Fibroblast of villous mesenchyme (primary cell): ENCODE measurements around the gene PCDHB5. TPM values are rescaled to one million over a fixed set of nuclear protein-coding genes. Genes with fewer than 3 reads are reported as not detected.
"Not testable (repeated sequence)": the region's sequence is repeated elsewhere in the genome, so short reads cannot be mapped to it uniquely, and the experiment has no call there.

ENCODE experiments used
- DNase-seq: peaks from one replicate; pipeline ENCODE4 v3.0.0-alpha.2; 2010; ENCODE audit warnings: low read depth
- H3K4me3 ChIP-seq: 2 replicates; pipeline ENCODE4 v1.5.1; 2011; ENCODE audit warnings: low read depth, mild to moderate bottlenecking, low read length
- total RNA-seq: library from RNA; depleted of rRNA; stranded (reverse); fragments of >200 nt; gene quantifications from 2 replicates; pipeline ENCODE4 v1.2.3, GENCODE V29; 2012
- TF ChIP-seq, protein P1 (sequence below): IDR thresholded peaks from 2 replicates; pipeline ENCODE4 v1.5.1; 2012; ENCODE audit warnings: low read depth, mild to moderate bottlenecking, low read length; ENCODE audit not compliant: insufficient read depth

The PCDHB5 gene
- total RNA-seq, 1 donor: under 0.01 TPM

DNA sequence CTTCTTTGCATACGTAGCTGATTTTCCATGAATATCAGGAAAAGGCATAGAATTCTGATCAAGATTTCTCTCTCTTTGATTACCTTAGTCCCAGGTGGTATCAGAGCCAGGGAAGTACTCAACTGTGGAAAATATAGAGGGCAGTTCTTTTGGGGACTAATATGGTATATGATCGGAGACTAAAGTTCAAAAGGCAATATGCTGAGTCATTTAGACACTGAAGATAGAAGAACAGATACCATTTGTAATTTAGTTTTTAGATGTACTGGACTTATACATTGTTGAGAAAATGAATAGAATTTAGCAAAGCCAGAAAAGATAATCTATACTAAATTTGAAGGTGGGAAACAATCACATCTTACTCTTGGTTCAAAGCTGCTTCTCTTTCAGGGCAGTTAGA lies 29.7 kb upstream of the PCDHB5 start:
- no peak overlapping the region for H3K4me3 ChIP-seq
- TF ChIP-seq, protein P1, sequence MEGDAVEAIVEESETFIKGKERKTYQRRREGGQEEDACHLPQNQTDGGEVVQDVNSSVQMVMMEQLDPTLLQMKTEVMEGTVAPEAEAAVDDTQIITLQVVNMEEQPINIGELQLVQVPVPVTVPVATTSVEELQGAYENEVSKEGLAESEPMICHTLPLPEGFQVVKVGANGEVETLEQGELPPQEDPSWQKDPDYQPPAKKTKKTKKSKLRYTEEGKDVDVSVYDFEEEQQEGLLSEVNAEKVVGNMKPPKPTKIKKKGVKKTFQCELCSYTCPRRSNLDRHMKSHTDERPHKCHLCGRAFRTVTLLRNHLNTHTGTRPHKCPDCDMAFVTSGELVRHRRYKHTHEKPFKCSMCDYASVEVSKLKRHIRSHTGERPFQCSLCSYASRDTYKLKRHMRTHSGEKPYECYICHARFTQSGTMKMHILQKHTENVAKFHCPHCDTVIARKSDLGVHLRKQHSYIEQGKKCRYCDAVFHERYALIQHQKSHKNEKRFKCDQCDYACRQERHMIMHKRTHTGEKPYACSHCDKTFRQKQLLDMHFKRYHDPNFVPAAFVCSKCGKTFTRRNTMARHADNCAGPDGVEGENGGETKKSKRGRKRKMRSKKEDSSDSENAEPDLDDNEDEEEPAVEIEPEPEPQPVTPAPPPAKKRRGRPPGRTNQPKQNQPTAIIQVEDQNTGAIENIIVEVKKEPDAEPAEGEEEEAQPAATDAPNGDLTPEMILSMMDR: no peak
- DNase-seq: no peak

DNA sequence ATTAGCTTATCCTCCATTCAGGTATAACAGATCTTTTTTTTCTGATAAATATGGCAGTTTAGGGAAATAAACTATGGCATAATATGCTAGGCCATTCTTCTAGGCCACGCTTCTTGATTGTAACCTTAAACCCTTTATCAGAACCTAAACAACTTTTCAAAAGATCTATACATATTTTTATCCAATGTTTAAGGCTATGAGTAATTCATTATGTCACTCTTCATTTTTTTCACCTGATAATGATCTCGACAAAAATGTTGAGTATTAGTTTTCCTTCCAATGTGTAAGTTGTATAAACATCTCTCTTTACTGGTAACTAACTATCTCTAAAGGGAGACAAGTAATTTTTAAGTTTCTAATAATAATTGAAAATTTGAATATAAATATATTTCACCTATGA lies 15.8 kb upstream of the PCDHB5 start:
- DNase-seq: no peak
- TF ChIP-seq, protein P1: no peak
- no peak overlapping the region for H3K4me3 ChIP-seq

DNA sequence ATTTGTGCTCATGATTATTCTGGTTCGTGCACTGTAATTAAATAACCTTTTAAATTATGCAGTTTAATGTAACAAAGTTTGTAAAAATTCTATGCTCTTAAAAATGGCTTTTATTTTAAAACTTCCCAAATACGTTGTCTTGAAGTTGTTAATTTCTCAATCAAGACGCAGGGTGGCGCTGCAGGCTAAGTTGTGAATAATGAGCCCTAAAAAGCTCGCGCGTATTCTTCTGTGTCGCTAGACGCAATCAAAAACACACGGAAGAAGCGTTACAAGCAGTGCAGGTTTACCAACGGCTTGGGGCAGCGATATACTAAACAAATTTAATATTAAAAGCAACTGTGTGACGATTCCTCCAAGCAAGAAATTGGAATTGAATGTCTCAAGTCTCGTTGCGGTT lies 13.4 kb upstream of the PCDHB5 start, which contains the start of gene PCDHB4:
PCDHB4 (plus strand) TSS at position 256 of the 400 bp plus-strand sequence. CDS start 181 bp downstream, outside the sequence.
- H3K4me3 ChIP-seq: no peak within 1 kb of the TSS
- no peak for DNase-seq
- TF ChIP-seq, protein P1: no peak

DNA sequence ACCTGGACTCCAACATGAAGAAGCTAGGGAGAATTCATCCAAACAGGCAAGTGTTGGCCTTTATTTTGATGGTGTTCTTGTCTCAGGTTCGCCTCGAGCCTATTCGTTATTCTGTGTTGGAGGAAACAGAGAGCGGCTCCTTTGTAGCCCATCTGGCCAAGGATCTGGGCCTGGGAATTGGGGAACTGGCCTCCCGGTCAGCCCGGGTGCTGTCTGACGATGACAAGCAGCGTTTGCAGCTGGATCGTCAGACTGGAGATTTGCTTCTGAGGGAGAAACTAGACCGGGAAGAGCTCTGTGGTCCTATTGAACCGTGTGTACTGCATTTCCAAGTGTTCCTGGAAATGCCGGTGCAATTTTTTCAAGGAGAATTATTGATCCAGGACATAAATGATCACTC lies 13.0 kb upstream of the PCDHB5 start:
- no peak overlapping the region for H3K4me3 ChIP-seq
- DNase-seq: no peak
- TF ChIP-seq, protein P1: no peak

DNA sequence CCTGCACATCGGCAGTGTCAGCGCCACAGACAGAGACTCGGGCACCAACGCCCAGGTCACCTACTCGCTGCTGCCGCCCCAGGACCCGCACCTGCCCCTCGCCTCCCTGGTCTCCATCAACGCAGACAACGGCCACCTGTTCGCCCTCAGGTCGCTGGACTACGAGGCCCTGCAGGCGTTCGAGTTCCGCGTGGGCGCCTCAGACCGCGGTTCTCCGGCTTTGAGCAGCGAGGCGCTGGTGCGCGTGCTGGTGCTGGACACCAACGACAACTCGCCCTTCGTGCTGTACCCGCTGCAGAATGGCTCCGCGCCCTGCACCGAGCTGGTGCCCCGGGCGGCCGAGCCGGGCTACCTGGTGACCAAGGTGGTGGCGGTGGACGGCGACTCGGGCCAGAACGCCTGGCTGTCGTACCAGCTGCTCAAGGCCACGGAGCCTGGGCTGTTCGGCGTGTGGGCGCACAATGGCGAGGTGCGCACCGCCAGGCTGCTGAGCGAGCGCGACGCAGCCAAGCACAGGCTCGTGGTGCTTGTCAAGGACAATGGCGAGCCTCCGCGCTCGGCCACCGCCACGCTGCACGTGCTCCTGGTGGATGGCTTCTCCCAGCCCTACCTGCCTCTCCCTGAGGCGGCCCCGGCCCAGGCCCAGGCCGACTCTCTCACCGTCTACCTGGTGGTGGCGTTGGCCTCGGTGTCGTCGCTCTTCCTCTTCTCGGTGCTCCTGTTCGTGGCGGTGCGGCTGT lies 11.4 kb upstream of the PCDHB5 start:
- not testable (repeated sequence) for H3K4me3 ChIP-seq, DNase-seq

DNA sequence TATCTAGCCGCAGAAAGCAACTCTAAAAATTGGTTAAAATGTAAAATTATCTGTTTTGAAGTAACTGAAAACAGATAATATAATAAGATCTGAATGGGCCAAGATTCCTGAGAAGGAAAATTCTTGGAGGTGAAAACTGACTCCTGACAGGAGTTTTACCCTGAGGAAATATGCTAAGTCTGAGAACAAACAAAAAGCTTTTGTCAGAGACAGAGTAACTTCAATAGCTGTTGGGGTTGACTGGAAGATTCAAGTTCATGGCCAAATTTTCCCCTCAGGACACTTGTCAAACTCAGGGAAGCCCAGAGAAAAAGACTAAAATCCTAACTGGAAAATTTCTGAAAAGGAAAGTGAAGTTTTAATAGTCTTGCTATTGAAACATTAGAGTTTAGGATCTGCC lies 7.7 kb upstream of the PCDHB5 start:
- TF ChIP-seq, protein P1: no peak
- H3K4me3 ChIP-seq: no peak overlapping the region
- no peak for DNase-seq

DNA sequence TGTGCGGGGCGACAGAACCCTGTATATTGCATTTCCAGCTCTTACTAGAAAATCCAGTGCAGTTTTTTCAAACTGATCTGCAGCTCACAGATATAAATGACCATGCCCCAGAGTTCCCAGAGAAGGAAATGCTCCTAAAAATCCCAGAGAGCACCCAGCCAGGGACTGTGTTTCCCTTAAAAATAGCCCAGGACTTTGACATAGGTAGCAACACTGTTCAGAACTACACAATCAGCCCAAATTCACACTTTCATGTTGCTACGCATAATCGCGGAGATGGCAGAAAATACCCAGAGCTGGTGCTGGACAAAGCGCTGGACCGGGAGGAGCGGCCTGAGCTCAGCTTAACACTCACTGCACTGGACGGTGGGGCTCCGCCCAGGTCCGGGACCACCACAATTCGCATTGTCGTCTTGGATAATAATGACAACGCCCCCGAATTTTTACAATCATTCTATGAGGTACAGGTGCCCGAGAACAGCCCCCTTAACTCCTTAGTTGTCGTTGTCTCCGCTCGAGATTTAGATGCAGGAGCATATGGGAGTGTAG lies 786 bp downstream of the PCDHB5 start:
- H3K4me3 ChIP-seq: peak overlapping the region; percentile 38

DNA sequence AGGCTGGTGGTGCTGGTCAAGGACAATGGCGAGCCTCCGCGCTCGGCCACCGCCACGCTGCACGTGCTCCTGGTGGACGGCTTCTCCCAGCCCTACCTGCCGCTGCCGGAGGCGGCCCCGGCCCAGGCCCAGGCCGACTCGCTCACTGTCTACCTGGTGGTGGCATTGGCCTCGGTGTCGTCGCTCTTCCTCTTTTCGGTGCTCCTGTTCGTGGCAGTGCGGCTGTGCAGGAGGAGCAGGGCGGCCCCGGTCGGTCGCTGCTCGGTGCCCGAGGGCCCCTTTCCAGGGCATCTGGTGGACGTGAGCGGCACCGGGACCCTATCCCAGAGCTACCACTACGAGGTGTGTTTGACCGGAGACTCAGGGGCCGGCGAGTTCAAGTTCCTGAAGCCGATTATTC lies 2.3 kb downstream of the PCDHB5 start:
- not testable (repeated sequence) for DNase-seq, H3K4me3 ChIP-seq

More for the DNA sequence above, 786 bp downstream of the PCDHB5 start:
- TF ChIP-seq, protein P1: no peak
- DNase-seq: no peak
